Adrenal gland (tissue), 12 donors: ENCODE data around the gene PSME1. TPM values are rescaled to one million over a fixed set of nuclear protein-coding genes. Genes with fewer than 3 reads are reported as not detected.

ENCODE experiments used
- DNase-seq, 7 donors: peaks; one replicate each; pipeline ENCODE4 v3.0.0-alpha.2; 2019 to 2020
- H3K27ac ChIP-seq, 5 donors: fragments of 200-600 bp; sonication (generic) in 4 of 5; 1 replicate in 3 of 5; 2 replicates in 2 of 5; pipeline versions ENCODE4 v1.5.1 to v1.8.0; 2016 to 2020; ENCODE audit warnings: mild to moderate bottlenecking in 1 of 5
- H3K27me3 ChIP-seq: fragments of 200-600 bp; 2 replicates; pipeline ENCODE4 v1.8.0; 2021
- H3K36me3 ChIP-seq, 2 donors: fragments of 200-600 bp; replicated peaks in 1 of 2; 1 replicate in 1 of 2; 2 replicates in 1 of 2; pipeline versions ENCODE4 v1.5.1 to v1.8.0; 2018 to 2022
- H3K4me1 ChIP-seq, 2 donors: fragments of 200-600 bp; replicated peaks in 1 of 2; 1 replicate in 1 of 2; 2 replicates in 1 of 2; pipeline versions ENCODE4 v1.5.1 to v1.8.0; 2018 to 2021
- H3K4me3 ChIP-seq, 4 donors: fragments of 200-600 bp; sonication (generic) in 3 of 4; one replicate each; pipeline ENCODE4 v1.5.1; 2016 to 2018
- H3K9me3 ChIP-seq, 3 donors: fragments of 200-600 bp; sonication (generic) in 1 of 3; replicated peaks in 1 of 3; 1 replicate in 2 of 3; 2 replicates in 1 of 3; pipeline versions ENCODE4 v1.5.1 to v1.8.0; 2016 to 2021
- POLR2A ChIP-seq, 2 donors: fragments of 450-650 bp; IDR thresholded peaks; one replicate each; pipeline ENCODE4 v1.6.1; 2017; ENCODE audit warnings: antibody characterized with exemption in 2 of 2, mild to moderate bottlenecking in 2 of 2, moderate library complexity in 1 of 2
- WGBS, 4 donors: extraction: QIAGEN DNeasy Blood & Tissue Kit in 2 of 4; methylation state at CpG; one replicate each; pipeline versions ENCODE4 v1.1.5 to v1.1.7; 2013 to 2017; 5-methylcytosine and 5-hydroxymethylcytosine counted together
- intact Hi-C, 2 donors: fragments of 100-400 bp; cut with DNase I; formaldehyde crosslinking; loops; one replicate each; pipeline versions ENCODE4 v1.14.1 to v1.15.0; 2022 to 2023
- polyA plus RNA-seq, 3 donors: library from polyadenylated mRNA; stranded (reverse); fragments of 200-250 nt in 2 of 3; fragments of 350-450 nt in 1 of 3; fragmentation: Illumina TruSeq in 1 of 3; extraction: RNeasy Lipid Tissue Mini Kit (QIAGEN cat#74804) in 1 of 3; gene quantifications; one replicate each; pipeline ENCODE4 v1.2.3, GENCODE V29; 2013 to 2014
- total RNA-seq, 9 donors: library from RNA; depleted of rRNA in 4 of 9; stranded (reverse); fragments of >200 nt in 4 of 9; fragments of 120-200 nt in 1 of 9; fragmentation: NEBNext Ultra II Directional in 1 of 9; extraction: Animal tissue kit (Norgen Biotek cat#: 25700) in 1 of 9; gene quantifications; one replicate each; pipeline versions ENCODE4 v1.1.0 to v1.2.4, GENCODE V29; 2013 to 2023
- TF ChIP-seq, protein P1 (sequence below), 6 experiments: fragments of 450-650 bp in 4 of 6; fragments of 200-600 bp in 2 of 6; sonication (generic) in 1 of 6; IDR thresholded peaks; 1 replicate in 5 of 6; 2 replicates in 1 of 6; pipeline versions ENCODE4 v1.5.1 to v1.8.0; 2016 to 2021; ENCODE audit warnings: antibody characterized with exemption in 6 of 6, mild to moderate bottlenecking in 2 of 6, moderate library complexity in 1 of 6
- donor health status: healthy with polysubstance abuse.
- donor health status: Bipolar disorder and iron deficiency.
- donor health status: DM: yes; HTN: yes; CAD: no.
- donor health status: DM: no; HTN: no; CAD: no.
- donor health status: DM: no; HTN: no; CAD: no.
- donor health status: DM: yes; HTN: yes; CAD: no.

Gene PSME1
- total and polyA plus RNA-seq, 12 donors = 205 to 386 (median 283) TPM

DNA sequence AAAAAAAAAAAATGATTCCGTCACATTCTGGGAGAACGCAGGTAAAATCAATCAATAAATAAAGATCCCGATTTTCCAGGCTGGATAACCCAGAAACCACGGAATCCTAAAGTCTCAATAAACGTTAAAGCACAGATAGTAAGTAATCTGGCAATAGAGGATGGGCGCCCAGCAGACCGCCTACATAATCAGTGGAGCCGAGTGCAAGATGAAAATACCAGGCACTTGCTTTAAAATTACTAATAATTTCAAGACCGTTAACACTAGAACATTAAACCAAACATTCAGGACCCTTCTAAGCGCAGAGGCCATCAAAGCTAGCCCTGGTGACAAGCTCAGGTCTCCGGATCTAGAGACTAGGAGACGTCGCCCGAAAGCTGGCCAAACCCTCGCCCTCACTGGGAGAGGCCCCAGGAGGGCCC lies 22.6 kb upstream of the PSME1 start:
- TF ChIP-seq, protein P1, sequence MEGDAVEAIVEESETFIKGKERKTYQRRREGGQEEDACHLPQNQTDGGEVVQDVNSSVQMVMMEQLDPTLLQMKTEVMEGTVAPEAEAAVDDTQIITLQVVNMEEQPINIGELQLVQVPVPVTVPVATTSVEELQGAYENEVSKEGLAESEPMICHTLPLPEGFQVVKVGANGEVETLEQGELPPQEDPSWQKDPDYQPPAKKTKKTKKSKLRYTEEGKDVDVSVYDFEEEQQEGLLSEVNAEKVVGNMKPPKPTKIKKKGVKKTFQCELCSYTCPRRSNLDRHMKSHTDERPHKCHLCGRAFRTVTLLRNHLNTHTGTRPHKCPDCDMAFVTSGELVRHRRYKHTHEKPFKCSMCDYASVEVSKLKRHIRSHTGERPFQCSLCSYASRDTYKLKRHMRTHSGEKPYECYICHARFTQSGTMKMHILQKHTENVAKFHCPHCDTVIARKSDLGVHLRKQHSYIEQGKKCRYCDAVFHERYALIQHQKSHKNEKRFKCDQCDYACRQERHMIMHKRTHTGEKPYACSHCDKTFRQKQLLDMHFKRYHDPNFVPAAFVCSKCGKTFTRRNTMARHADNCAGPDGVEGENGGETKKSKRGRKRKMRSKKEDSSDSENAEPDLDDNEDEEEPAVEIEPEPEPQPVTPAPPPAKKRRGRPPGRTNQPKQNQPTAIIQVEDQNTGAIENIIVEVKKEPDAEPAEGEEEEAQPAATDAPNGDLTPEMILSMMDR (IDR thresholded peaks at IDR 0.05) = no peak
- TF ChIP-seq POLR2A (IDR thresholded peaks at IDR 0.05) = no peak
- no peaks in the 10 kb centered on the region for H3K27me3 ChIP-seq
- H3K27ac ChIP-seq = peak overlapping the region; percentile 97 to 100 (median 98)
- H3K4me3 ChIP-seq = peak overlapping the region in 3 of 4 donors; percentile 51 to 81 (median 75)
- peaks cover 19 to 28% of the 10 kb centered on the region in 2 donors for H3K4me1 ChIP-seq
- no peaks in the 10 kb centered on the region for H3K9me3 ChIP-seq
- H3K36me3 ChIP-seq = peaks cover 0 to 18% of the 10 kb centered on the region in 2 donors
- intact Hi-C loops = no loop called here
- DNase-seq = peak in 1 of 7 donors; percentile 59
- 16 to 27% (median 19%) methylated on average over 11 to 15 of the region's 15 CpGs for WGBS, 4 donors

DNA sequence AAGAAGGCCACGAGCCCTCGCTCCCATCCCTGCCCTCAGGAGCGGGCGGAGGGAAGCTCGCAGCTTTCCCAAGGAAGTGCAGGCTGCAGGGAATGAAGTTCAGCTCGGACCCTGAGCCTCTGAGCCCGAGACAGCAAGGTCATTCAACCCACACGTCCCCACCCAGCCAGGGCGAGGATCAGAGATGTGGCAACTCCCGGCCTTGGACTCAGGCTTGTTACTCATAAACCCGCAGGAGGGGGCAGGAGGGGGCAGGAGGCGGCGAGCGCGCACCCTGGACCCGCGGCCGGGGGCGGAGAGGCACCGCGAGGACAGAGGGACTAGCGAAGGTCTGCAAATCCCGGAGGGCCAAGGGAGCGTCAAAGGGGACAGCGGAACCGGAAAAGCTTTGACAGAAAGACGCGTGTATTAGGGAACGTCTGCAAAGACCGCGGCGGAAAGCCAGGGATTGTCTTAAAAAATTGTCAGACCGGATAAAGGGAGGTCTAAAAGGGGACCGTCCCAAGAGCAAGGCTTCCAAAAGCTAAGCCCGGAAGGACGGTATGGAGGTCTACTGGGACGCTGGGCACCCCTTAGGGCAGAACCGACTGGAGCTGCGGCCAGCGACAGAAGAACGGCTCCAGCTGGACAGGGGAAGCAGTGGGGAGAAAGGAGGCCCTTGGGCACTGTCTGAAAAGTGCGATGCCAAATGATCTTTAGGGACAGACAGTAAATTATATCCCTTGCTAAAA lies 22.0 kb upstream of the PSME1 start:
- 0% methylated on average over 29 to 42 of the region's 42 CpGs for WGBS, 4 donors
- intact Hi-C loops = no loop called here
- peaks cover 19 to 22% of the 10 kb centered on the region in 2 donors for H3K4me1 ChIP-seq

DNA sequence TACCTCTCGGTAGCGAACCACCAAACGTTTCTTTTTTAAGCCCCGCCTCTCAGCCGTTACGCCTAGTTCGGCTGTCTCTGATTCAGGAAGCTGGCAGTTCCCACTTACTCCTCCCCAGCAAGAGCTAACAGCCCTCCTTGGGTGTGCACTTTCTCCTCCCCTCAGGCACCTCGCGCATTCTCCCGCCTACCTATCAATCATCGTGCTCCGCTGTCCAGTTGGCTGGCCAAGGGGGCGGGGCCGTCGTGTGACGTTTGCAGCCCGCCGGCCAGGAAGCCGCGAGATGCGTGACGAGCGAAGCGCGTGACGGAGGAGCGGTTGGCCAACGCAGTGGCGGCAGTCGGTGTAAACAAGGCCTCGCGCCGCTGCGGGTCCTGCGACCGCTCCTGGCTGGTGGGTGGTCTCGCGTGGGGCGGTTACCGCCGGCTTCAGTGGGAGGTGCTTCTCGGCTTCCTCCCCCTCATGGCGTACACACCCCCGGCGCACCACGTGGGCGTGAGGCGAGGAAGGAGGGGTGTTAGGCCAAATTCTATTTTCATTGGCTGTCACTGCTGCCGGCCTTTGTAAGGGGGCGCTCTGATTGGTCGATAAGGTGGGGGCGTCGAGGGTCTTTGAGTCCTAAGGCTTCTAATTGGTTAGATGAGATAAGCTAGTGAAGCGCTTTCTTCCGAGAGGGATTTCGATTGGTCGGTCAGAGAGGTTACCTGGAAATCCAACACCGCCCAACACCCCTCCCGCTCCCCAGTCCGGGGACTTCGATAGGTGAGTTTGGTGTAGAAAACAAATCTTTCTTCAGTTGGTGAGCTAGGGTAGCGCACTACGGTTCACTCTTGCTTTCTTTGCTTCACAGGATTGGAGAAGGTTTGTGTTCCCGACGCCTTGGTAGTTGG lies 21.2 kb upstream of the PSME1 start, which contains the start of the genes DCAF11 and NRL:
Gene DCAF11 (plus strand): TSS at position 246 of the 890 bp plus-strand sequence. CDS start 818 bp downstream, outside the sequence.
Gene NRL (minus strand): TSS at position 418 of the 890 bp plus-strand sequence. CDS start 32,101 bp downstream, outside the sequence.
- H3K9me3 ChIP-seq = no peaks in the 10 kb centered on the region
- TF ChIP-seq, protein P1 (IDR thresholded peaks at IDR 0.05) = peak in 1 of 6 experiments; percentile 20
- peak in 1 of 2 donors; percentile 41 for TF ChIP-seq POLR2A (IDR thresholded peaks at IDR 0.05)
- WGBS, 4 donors = 0 to 1% (median 0%) methylated on average over 21 to 65 of the region's 65 CpGs
- H3K27me3 ChIP-seq = no peaks in the 10 kb centered on the region
- peak; percentile 99 to 100 (median 99) for DNase-seq
- peak within 1 kb of the TSS; percentile 97 to 100 (median 98) for H3K27ac ChIP-seq
- H3K4me1 ChIP-seq = peaks cover 19% of the 10 kb centered on the region in 2 donors
- H3K4me3 ChIP-seq = peak within 1 kb of the TSS; percentile 41 to 81 (median 65)
- H3K36me3 ChIP-seq = peaks cover 0 to 32% of the 10 kb centered on the region in 2 donors
- intact Hi-C loops = no loop called here

More for the DNA sequence above, 22.0 kb upstream of the PSME1 start:
- no peaks in the 10 kb centered on the region for H3K27me3 ChIP-seq
- H3K36me3 ChIP-seq = peaks cover 0 to 24% of the 10 kb centered on the region in 2 donors
- peak overlapping the region in 3 of 4 donors; percentile 51 to 81 (median 75) for H3K4me3 ChIP-seq
- peak overlapping the region; percentile 97 to 100 (median 98) for H3K27ac ChIP-seq
- peak; percentile 91 to 98 (median 97) for DNase-seq
- TF ChIP-seq, protein P1 (IDR thresholded peaks at IDR 0.05) = peak in 2 of 6 experiments; percentile 4 to 9
- peak; percentile 63 to 89 for TF ChIP-seq POLR2A (IDR thresholded peaks at IDR 0.05)
- H3K9me3 ChIP-seq = no peaks in the 10 kb centered on the region
